Activated T-cell treated with anti-CD3 and anti-CD28 coated beads, Interleukin-2, amount 50 U/mL, for 72 hours (primary cell): ENCODE measurements around the gene FARSB. TPM values are rescaled to one million over a fixed set of nuclear protein-coding genes. Genes with fewer than 3 reads are reported as not detected.

ENCODE experiments used
- ATAC-seq, 2 donors: fragments of 150-1000 bp; cut with Tn5 transposase; replicated peaks in 1 of 2; 2 replicates each; pipeline ENCODE4 v1.10.0; 2021; ENCODE audit warnings: moderate library complexity in 2 of 2, mild to moderate bottlenecking in 1 of 2
- DNase-seq, 2 donors: peaks; one replicate each; pipeline ENCODE4 v3.0.0; 2021 to 2022; ENCODE audit warnings: mixed read lengths in 1 of 2
- H3K27ac Mint-ChIP-seq: one replicate; pipeline ENCODE4 v1.8.0; 2022; ENCODE audit warnings: mild to moderate bottlenecking, moderate library complexity, mixed read lengths
- H3K27me3 Mint-ChIP-seq: one replicate; pipeline ENCODE4 v1.8.0; 2022; ENCODE audit warnings: low read depth, mixed read lengths
- H3K36me3 Mint-ChIP-seq, 2 donors: one replicate each; pipeline ENCODE4 v1.8.0; 2022; ENCODE audit warnings: mixed read lengths in 2 of 2, mild to moderate bottlenecking in 1 of 2; ENCODE audit not compliant: insufficient read depth in 2 of 2
- H3K4me1 Mint-ChIP-seq: one replicate; pipeline ENCODE4 v1.8.0; 2022; ENCODE audit warnings: low read depth, mixed read lengths
- H3K4me3 Mint-ChIP-seq, 2 donors: one replicate each; pipeline ENCODE4 v1.8.0; 2022; ENCODE audit warnings: mild to moderate bottlenecking in 2 of 2, mixed read lengths in 2 of 2, moderate library complexity in 2 of 2
- H3K9me3 Mint-ChIP-seq, 2 donors: one replicate each; pipeline ENCODE4 v1.8.0; 2022; ENCODE audit warnings: mixed read lengths in 2 of 2
- total RNA-seq, 2 donors: library from RNA; stranded (reverse); gene quantifications; one replicate each; pipeline ENCODE4 v1.2.3, GENCODE V29; 2022

FARSB gene
- total RNA-seq, 2 donors from 2014 or later, result 31.5 to 46.3 TPM

DNA sequence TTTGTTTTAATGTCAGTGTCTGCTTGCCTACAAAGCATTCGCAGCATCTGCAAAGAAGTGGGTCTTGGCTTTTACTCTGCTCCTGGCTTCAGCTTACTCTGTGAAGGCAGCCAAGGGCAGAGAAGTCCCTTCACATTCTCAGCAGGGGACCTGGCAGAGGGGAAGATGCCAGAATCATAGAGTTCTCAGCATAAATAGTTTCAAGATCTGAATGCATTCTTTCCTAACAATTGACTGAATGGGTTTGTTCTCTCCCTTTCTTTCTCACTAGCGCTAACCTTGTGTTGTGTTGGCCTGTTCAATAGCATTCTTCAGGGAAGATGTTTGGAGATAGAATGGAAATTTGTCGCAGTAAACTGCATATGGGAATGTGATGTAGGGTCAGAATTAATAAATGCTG lies 106.9 kb downstream of the FARSB start:
- Mint-ChIP-seq H3K36me3 (no peaks in the 10 kb centered on the region), H3K9me3 (no peaks in the 10 kb centered on the region), H3K4me1 (no peaks in the 10 kb centered on the region), H3K4me3 (no peak overlapping the region), H3K27ac (no peak overlapping the region), H3K27me3 (peaks cover 23% of the 10 kb centered on the region)
- no peak for ATAC-seq
- DNase-seq, result no peak

DNA sequence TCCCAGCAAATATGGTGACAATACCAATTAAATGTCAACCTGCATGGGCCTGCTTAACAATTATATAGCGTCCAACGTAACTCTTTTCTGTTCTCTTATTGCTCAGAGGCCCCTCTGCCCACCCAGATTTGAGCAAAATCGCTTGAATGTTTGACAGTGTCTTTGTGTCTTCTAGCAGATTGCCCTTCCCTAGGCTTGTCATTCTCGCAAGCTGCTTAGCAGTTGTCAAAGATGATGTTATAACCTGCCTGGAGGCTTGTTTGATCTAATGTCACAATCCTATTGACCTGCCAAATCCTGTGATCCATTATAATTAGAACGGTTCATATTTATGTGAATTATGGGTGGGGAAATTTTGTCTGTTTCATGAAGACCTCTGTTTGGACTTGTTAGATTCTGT lies 108.8 kb downstream of the FARSB start:
- Mint-ChIP-seq H3K27me3 (peaks cover 16% of the 10 kb centered on the region), H3K4me1 (no peaks in the 10 kb centered on the region), H3K36me3 (no peaks in the 10 kb centered on the region), H3K9me3 (no peaks in the 10 kb centered on the region), H3K4me3 (no peak overlapping the region), H3K27ac (no peak overlapping the region)
- ATAC-seq (no peak), DNase-seq (no peak)

DNA sequence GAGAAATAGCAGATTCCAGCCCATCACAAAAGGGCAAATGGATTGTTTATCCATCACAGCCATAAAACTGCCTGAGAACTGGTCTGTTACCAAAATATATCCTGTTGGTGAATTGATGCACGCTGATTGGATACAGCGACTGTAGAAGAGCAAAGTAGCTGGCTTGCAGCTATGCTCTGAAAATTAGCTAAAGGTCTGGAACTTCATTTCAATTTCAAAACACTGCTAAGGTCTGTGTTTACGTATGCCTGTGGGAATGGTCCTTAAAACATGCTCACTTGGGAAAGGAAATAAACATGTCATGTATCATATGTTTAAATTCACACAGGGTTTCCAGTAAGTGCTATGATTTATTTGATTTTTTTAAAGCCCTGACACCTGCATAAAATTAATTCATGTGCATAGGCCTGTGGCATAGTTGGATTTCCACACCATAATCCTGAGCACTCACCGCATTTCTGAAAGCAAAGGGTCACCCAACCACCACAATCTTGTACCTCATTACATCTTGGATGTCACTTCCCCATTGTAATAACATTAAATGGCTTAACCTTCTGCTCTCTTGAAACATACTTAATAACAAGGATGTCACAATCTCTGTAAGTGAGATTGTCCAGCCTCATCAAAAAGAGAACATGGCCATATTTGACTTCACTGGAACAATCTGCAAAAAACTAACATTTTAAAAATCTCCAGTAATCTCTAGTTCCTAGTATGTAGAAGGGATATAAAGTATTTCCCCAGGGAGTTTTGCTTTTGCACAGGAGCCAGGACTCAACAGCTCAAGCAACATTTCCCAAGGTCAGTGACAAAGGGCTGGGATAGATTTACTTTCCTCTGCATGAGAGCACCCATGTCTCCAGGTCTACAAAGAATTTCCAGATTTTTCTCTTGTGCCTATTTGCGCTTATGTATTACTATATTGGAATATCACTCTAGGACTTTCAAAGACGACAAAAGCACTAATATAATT lies 109.8 kb downstream of the FARSB start:
- no peak for DNase-seq
- H3K4me1 Mint-ChIP-seq, result no peaks in the 10 kb centered on the region
- no peaks in the 10 kb centered on the region for H3K36me3 Mint-ChIP-seq
- H3K27ac Mint-ChIP-seq, result no peak overlapping the region
- no peak overlapping the region for H3K4me3 Mint-ChIP-seq
- ATAC-seq, result no peak
- H3K27me3 Mint-ChIP-seq, result peaks cover 14% of the 10 kb centered on the region
- no peaks in the 10 kb centered on the region for H3K9me3 Mint-ChIP-seq

DNA sequence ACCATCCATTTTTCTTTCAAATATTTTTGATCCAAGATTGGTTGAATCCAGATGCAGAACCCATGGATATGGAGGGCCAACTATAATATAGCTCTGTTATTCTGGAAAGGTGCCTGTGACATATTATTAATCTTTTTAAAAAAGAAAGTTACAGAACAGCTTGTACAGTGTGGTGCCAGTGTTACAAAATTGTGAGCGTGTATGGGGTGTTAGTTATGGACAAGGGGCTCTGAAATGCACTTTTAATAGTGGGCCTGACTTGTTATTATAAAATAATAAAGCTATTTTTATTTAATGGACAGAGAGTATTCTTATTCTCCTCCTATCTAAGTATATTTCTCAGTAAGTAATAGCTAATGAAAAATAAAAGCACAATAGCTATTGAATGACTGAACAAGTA lies 111.2 kb downstream of the FARSB start:
- H3K4me3 Mint-ChIP-seq, result no peak overlapping the region

DNA sequence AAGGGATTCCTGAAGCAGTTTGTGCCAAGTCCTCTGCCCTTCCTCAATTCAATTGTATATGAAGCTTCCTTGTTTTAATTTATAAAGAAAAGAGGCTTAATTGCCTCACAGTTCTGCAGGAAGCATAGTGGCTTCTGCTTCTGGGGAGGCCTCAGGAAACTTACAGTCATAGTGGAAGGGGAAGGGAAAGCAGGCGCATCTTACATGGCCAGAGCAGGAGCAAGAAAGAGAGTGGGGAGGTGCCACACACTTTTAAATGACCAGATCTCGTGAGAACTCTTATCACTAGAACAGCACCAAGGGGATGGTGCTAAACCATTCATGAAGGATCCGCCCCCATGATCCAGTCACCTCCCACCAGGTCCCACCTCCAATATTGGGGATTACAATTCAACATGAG lies 117.4 kb downstream of the FARSB start:
- H3K27ac Mint-ChIP-seq, result no peak overlapping the region
- DNase-seq (no peak), ATAC-seq (no peak)
- H3K4me3 Mint-ChIP-seq, result no peak overlapping the region
- H3K9me3 Mint-ChIP-seq, result no peaks in the 10 kb centered on the region
- peaks cover 18% of the 10 kb centered on the region for H3K27me3 Mint-ChIP-seq
- H3K36me3 Mint-ChIP-seq, result no peaks in the 10 kb centered on the region
- no peaks in the 10 kb centered on the region for H3K4me1 Mint-ChIP-seq

More for the DNA sequence above, 111.2 kb downstream of the FARSB start:
- DNase-seq (no peak), ATAC-seq (no peak)
- H3K27ac Mint-ChIP-seq, result no peak overlapping the region
- no peaks in the 10 kb centered on the region for H3K36me3 Mint-ChIP-seq
- no peaks in the 10 kb centered on the region for H3K9me3 Mint-ChIP-seq
- H3K4me1 Mint-ChIP-seq, result no peaks in the 10 kb centered on the region
- H3K27me3 Mint-ChIP-seq, result peaks cover 14% of the 10 kb centered on the region

DNA sequence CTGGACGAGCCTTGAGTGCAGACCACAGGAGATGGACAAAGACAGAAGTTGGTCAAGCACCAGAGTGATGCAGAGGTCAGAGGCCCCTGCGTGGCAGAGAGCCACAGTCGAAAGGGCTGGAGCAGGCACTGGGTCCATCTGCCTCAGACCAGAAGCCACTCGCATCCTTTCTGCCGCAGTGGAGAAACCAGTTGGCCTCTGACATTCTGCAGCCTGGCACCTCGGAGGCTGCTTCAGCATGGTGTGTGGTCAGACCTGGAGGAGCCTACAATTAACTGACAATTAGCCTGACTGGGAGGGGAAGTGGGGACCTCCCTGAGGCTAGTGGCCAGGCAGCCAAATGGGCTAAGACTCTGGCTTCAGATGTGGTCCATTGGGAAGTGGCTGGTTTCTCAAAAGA lies 120.4 kb downstream of the FARSB start:
- ATAC-seq (no peak), DNase-seq (no peak)
- Mint-ChIP-seq H3K27me3 (peaks cover 16% of the 10 kb centered on the region), H3K9me3 (no peaks in the 10 kb centered on the region), H3K27ac (no peak overlapping the region), H3K4me3 (no peak overlapping the region), H3K36me3 (no peaks in the 10 kb centered on the region), H3K4me1 (no peaks in the 10 kb centered on the region)

DNA sequence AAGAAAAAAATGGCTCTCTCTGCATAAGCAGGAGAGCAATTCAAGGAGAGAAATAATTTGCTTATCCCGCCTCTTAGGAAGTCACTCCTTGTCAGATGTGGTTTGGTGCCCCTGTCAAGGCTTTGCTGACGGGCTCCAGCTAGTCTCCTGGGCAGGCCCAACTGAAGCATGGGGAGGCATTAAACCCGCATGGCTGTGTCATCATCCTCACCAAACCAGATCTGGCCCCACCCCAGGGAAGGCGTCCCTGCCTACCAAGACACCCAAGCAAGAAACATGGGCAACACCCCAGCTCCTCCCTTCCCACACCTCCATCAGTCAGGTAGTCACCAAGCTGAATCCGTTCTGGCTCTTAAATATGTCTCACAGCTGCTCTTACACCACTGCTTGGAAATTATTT lies 123.6 kb downstream of the FARSB start:
- Mint-ChIP-seq H3K9me3 (no peaks in the 10 kb centered on the region), H3K4me1 (no peaks in the 10 kb centered on the region), H3K27me3 (peaks cover 7% of the 10 kb centered on the region), H3K36me3 (no peaks in the 10 kb centered on the region), H3K4me3 (no peak overlapping the region), H3K27ac (no peak overlapping the region)
- ATAC-seq (no peak), DNase-seq (no peak)

DNA sequence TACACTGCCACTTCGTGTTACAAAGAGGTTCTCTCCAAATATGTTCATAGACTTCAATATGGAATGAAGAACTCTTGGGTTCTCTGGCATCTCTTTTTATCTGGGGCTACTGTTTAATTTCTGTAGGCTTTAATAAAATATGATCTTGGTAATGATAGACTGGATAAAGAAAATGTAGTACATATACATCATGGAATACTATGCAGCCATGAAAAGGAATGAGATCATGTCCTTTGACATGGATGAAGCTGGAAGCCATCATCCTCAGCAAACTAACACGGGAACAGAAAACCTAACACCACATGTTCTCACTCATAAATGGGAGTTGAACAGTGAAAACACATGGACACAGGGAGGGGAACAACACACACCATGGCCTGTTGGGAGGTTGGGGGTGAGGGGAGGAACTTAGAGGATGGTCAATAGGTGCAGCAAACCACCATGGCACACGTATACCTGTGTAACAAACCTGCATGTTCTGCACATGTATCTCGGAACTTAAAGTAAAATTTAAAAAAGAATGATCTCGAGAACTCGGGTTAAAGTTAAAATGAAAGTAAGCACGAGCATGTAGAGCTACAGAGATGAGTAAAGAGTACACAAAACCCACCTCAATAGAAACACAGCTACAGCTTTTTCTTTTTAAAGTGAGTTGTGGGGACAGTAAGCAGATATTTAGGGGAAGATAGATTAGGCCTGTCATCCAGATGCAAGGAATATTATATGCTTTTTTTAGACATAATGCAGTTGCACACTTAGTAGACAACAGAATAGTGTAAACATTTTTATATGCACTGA lies 129.2 kb downstream of the FARSB start:
- Mint-ChIP-seq H3K27ac (no peak overlapping the region), H3K36me3 (peaks cover 2 to 5% of the 10 kb centered on the region in 2 donors), H3K4me3 (no peak overlapping the region), H3K9me3 (no peaks in the 10 kb centered on the region), H3K27me3 (no peaks in the 10 kb centered on the region), H3K4me1 (peaks cover 6% of the 10 kb centered on the region)
- DNase-seq (no peak), ATAC-seq (no peak)

DNA sequence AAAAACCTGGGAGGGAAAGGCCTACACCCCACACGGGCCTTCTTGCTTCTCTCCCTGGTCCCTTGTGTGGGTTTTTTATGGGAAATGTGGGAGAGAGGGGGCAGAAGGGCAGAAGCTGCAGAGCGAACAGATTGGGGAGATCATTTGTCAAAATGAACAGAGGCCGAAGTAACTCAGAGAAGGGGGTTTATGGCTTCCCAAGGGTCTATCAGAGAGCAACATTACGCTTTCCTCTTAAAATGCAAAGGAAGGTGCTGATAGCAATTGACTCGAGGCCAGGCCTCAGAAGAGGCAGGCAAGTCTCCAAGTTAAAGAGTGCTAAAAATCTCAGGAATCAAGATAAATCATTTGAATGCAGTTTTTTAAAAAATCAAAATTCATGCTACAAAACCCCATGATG lies 130.1 kb downstream of the FARSB start:
- ATAC-seq, result no peak
- Mint-ChIP-seq H3K4me3 (no peak overlapping the region), H3K4me1 (peaks cover 6% of the 10 kb centered on the region), H3K27ac (no peak overlapping the region), H3K27me3 (no peaks in the 10 kb centered on the region), H3K9me3 (no peaks in the 10 kb centered on the region), H3K36me3 (peaks cover 2 to 5% of the 10 kb centered on the region in 2 donors)
- no peak for DNase-seq

DNA sequence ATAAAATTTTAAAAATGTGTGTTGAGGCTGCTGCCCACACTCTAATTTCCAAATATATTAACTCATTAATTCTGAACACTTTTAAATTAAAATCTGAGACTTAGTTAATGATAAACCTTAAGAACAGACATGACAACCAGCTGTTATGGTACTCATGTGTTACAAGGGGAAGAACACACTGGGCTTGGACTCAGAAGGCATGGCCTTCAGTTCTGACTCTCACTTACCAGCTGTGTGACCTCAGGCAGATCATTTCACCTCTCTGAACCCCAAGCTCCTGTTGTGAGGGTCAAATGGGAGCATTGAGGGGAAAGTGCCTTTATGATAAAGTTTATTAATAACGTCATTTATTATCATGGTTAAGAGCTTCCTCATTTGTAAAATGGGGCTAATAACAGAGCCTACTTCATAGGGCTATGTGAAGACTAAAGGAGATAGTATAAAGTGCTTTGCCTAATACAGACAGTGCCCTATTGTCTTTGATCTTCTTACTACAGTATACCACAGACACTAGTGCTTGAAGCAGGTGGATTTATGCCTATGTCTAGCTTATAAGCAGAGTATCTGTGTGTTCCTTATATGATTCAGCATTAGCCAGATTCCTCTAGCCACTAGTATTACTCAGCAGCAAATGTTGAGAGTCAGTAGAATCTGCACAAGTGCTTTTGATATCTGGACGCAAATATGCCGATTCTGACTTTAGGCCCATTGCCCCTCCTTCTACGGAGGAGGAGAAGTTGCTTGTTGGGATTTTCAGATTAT lies 131.9 kb downstream of the FARSB start:
- Mint-ChIP-seq H3K27ac (no peak overlapping the region), H3K9me3 (no peaks in the 10 kb centered on the region), H3K27me3 (no peaks in the 10 kb centered on the region), H3K4me1 (peaks cover 6% of the 10 kb centered on the region), H3K36me3 (peaks cover 2 to 5% of the 10 kb centered on the region in 2 donors), H3K4me3 (no peak overlapping the region)
- ATAC-seq (no peak), DNase-seq (no peak)

DNA sequence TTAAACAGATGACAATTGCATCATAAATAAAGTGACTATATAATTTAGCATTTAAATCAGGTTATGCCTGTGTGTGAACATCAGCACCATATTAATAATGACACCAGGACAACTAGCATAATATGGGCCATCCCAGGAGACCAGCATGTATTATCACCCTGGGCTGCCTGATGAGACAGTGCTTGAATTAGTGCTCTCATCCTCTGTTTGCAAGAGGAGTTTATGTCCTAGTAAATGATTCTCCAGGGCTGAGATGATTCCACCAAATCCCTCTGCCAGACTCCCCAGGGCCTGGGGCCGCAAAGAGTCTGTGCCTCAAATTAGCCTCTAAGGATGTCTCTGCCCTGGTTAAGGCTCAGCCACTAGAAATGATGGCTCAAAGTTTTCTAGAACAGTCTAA lies 133.8 kb downstream of the FARSB start:
- no peak for ATAC-seq
- Mint-ChIP-seq H3K4me3 (no peak overlapping the region), H3K4me1 (peaks cover 6% of the 10 kb centered on the region), H3K27me3 (no peaks in the 10 kb centered on the region), H3K27ac (no peak overlapping the region), H3K9me3 (no peaks in the 10 kb centered on the region), H3K36me3 (peaks cover 2 to 5% of the 10 kb centered on the region in 2 donors)
- no peak for DNase-seq

DNA sequence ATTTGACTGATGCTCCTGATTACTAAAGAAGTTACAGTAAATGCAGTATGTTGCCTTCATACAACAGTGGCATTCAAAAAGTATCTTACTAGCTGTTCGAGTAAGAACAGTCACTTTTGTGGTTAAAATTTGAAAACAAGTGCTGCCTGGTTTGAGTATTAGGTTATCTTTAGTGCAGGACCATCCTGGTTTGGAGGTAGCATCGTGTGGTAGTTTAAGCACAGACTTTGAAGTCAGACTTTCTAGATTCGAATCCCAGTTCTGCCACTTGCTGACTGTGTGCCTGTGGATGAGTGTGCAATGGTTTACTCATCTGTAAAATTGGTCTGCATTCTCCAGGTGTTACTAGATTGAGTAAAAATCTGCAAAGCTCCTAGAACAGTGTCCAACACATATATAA lies 134.8 kb downstream of the FARSB start:
- no peak overlapping the region for H3K4me3 Mint-ChIP-seq
- H3K9me3 Mint-ChIP-seq, result no peaks in the 10 kb centered on the region
- H3K36me3 Mint-ChIP-seq, result peaks cover 0 to 5% of the 10 kb centered on the region in 2 donors
- no peaks in the 10 kb centered on the region for H3K4me1 Mint-ChIP-seq
- no peak overlapping the region for H3K27ac Mint-ChIP-seq
- peak in 1 of 2 donors; percentile 2 for DNase-seq
- no peaks in the 10 kb centered on the region for H3K27me3 Mint-ChIP-seq
- peak; percentile 84 to 86 for ATAC-seq
